Fibroblast of lung (primary cell): ENCODE results near the gene PIN1. TPM values are rescaled to one million over a fixed set of nuclear protein-coding genes. Genes with fewer than 3 reads are reported as not detected.
A peak's percentile ranks its signal among the peaks of the same experiment; 100 is the strongest.

Experiments
- DNase-seq, 2 donors: peaks; one replicate each; pipeline versions ENCODE4 v3.0.0 to v3.0.0-alpha.2; 2010; ENCODE audit warnings: low read depth in 2 of 2
- H2AFZ ChIP-seq: 2 replicates; pipeline ENCODE4 v1.5.1; 2012; ENCODE audit warnings: low read length, control low read depth, inconsistent platforms
- H3K27ac ChIP-seq: 2 replicates; pipeline ENCODE4 v1.5.1; 2011; ENCODE audit warnings: low read length, control low read depth; ENCODE audit not compliant: insufficient read depth
- H3K27me3 ChIP-seq: 2 replicates; pipeline ENCODE4 v1.5.1; 2011; ENCODE audit warnings: mild to moderate bottlenecking, low read length; ENCODE audit not compliant: control insufficient read depth, insufficient read depth
- H3K36me3 ChIP-seq: 2 replicates; pipeline ENCODE4 v1.5.1; 2011; ENCODE audit warnings: low read length; ENCODE audit not compliant: control insufficient read depth, insufficient read depth
- H3K4me1 ChIP-seq: 2 replicates; pipeline ENCODE4 v1.5.1; 2011; ENCODE audit warnings: low read length; ENCODE audit not compliant: control insufficient read depth, insufficient read depth; ENCODE audit errors: extremely low read depth
- H3K4me2 ChIP-seq: 2 replicates; pipeline ENCODE4 v1.5.1; 2011; ENCODE audit warnings: low read length, control low read depth; ENCODE audit not compliant: insufficient read depth; ENCODE audit errors: extremely low read depth
- H3K4me3 ChIP-seq, 4 experiments: fragments of 200-600 bp in 1 of 4; sonication (generic) in 1 of 4; replicated peaks in 1 of 4; 2 replicates each; pipeline ENCODE4 v1.5.1; 2011 to 2016; ENCODE audit warnings: low read length in 4 of 4, low read depth in 3 of 4, mild to moderate bottlenecking in 3 of 4, control low read depth in 2 of 4, inconsistent platforms in 1 of 4, mixed read lengths in 1 of 4; ENCODE audit not compliant: insufficient read depth in 1 of 4; ENCODE audit errors: control extremely low read depth in 1 of 4
- H3K79me2 ChIP-seq: 2 replicates; pipeline ENCODE4 v1.5.1; 2012; ENCODE audit warnings: mild to moderate bottlenecking, low read length, inconsistent platforms; ENCODE audit not compliant: control insufficient read depth, insufficient read depth
- H3K9ac ChIP-seq: 2 replicates; pipeline ENCODE4 v1.5.1; 2011; ENCODE audit warnings: mild to moderate bottlenecking, low read length, control low read depth; ENCODE audit not compliant: insufficient read depth
- H3K9me3 ChIP-seq: 2 replicates; pipeline ENCODE4 v1.5.1; 2012; ENCODE audit warnings: low read depth, low read length; ENCODE audit not compliant: control insufficient read depth, insufficient read depth
- H4K20me1 ChIP-seq: 2 replicates; pipeline ENCODE4 v1.5.1; 2011; ENCODE audit warnings: low read length; ENCODE audit not compliant: control insufficient read depth, insufficient read depth; ENCODE audit errors: extremely low read depth
- CTCF ChIP-seq, 2 donors: IDR thresholded peaks in 1 of 2; conservative IDR thresholded peaks in 1 of 2; 1 replicate in 1 of 2; 2 replicates in 1 of 2; pipeline ENCODE4 v1.5.1; 2011 to 2012; ENCODE audit warnings: low read length in 2 of 2, control low read depth in 1 of 2, inconsistent platforms in 1 of 2, low read depth in 1 of 2, mild to moderate bottlenecking in 1 of 2
- EZH2 ChIP-seq: IDR thresholded peaks from 2 replicates; pipeline ENCODE4 v1.5.1; 2012; ENCODE audit warnings: low read length, control low read depth, mild to moderate bottlenecking; ENCODE audit errors: missing control alignments
- polyA plus RNA-seq, 2 donors: library from polyadenylated mRNA; depleted of rRNA in 1 of 2; stranded (reverse) in 1 of 2; unstranded in 1 of 2; fragments of >200 nt; gene quantifications; 2 replicates each; pipeline ENCODE4 v1.2.1, GENCODE V29; 2011 to 2012; ENCODE audit warnings: missing spikeins in 1 of 2
- total RNA-seq: library from RNA; depleted of rRNA; stranded (reverse); fragments of >200 nt; gene quantifications from 2 replicates; pipeline ENCODE4 v1.2.1, GENCODE V29; 2014

Gene PIN1
- total and polyA plus RNA-seq, 2 donors (not counting 1 experiment from before 2014, with no cell fraction given), result 33.4 to 98.8 TPM

- Histone ChIP-seq H3K4me1 (no peaks in the 10 kb centered on the region), H3K9ac (no peak overlapping the region), H2AFZ (no peak overlapping the region), H4K20me1 (no peaks in the 10 kb centered on the region), H3K27ac (no peak overlapping the region), H3K4me2 (no peak overlapping the region), H3K79me2 (no peaks in the 10 kb centered on the region), H3K4me3 (no peak overlapping the region), H3K9me3 (no peaks in the 10 kb centered on the region), H3K36me3 (no peaks in the 10 kb centered on the region), H3K27me3 (no peaks in the 10 kb centered on the region)
- DNase-seq, result no peak
- no peak for TF ChIP-seq EZH2
- TF ChIP-seq CTCF (conservative IDR thresholded peaks at IDR 0.05 in 1 of 2, IDR thresholded peaks at IDR 0.05 in 1 of 2; ENCODE audit: low read depth in 1 of 2, low read length in 2 of 2), result no peak
These were observed 40.0 kb downstream of the PIN1 start for GRCh38 chr19:9875031-9875627.

DNA sequence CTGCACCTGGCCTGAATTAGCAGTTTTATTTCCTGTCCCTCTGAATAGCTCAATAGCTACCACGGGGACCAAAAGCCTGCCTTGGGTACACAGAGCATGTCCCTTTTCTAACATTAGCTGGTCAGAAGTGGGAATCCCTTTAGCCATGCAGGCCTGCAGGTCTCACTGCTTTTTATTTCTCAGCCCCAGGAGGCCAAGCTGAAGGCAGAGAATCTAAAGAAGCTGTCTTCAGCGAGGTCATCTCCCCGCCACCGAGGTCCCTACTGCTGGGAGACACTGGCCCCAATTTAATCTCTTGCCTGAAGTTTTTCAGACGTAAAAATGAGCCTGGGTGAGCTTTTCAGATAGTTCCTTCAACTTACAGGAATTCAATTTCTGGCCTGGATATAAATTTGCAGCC is 40.7 kb downstream of the PIN1 start:
- Histone ChIP-seq H3K27ac (no peak overlapping the region), H3K36me3 (no peaks in the 10 kb centered on the region), H2AFZ (no peak overlapping the region), H3K79me2 (no peaks in the 10 kb centered on the region), H3K4me3 (no peak overlapping the region), H4K20me1 (no peaks in the 10 kb centered on the region), H3K4me2 (no peak overlapping the region), H3K4me1 (no peaks in the 10 kb centered on the region), H3K9me3 (no peaks in the 10 kb centered on the region), H3K27me3 (no peaks in the 10 kb centered on the region), H3K9ac (no peak overlapping the region)
- no peak for TF ChIP-seq CTCF (conservative IDR thresholded peaks at IDR 0.05 in 1 of 2, IDR thresholded peaks at IDR 0.05 in 1 of 2; ENCODE audit: low read depth in 1 of 2, low read length in 2 of 2)
- no peak for TF ChIP-seq EZH2
- no peak for DNase-seq

DNA sequence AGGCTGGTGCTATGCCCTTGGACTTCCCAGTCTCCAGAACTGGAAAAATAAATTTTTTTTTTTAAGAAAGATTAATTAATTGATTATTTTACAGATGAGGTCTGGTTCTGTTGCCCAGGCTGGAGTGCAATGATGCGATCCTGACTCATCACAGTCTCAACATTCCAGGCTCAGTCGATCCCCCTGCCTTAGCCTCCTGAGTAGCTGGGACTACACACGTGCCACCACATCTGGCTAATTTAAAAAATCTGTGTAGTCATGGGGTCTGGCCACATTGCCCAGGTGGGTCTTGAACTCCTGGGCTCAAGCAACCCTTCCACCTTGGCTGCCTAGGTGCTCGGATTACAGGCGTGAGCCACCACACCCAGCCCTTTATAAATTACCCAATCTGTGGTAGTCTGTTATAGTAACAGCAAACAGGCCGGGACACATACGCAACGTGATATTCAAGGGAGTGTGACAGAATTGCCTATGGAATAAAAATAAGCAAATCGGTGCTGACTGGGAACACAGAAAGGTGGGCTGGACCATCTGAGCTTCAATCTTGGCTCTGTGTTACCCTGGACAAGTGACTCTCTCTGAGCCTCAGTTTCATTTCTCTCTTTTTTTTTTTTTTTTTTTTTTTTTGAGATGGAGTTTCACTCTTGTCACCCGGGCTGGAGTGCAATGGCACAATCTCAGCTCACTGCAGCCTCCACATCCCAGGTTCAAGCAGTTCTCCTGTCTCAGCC is 42.8 kb downstream of the PIN1 start:
- Histone ChIP-seq H3K9ac (no peak overlapping the region), H4K20me1 (no peaks in the 10 kb centered on the region), H3K36me3 (no peaks in the 10 kb centered on the region), H3K4me3 (no peak overlapping the region), H3K4me1 (no peaks in the 10 kb centered on the region), H2AFZ (no peak overlapping the region), H3K27ac (no peak overlapping the region), H3K4me2 (no peak overlapping the region), H3K27me3 (no peaks in the 10 kb centered on the region), H3K9me3 (no peaks in the 10 kb centered on the region), H3K79me2 (no peaks in the 10 kb centered on the region)
- TF ChIP-seq EZH2, result no peak
- no peak for TF ChIP-seq CTCF (conservative IDR thresholded peaks at IDR 0.05 in 1 of 2, IDR thresholded peaks at IDR 0.05 in 1 of 2; ENCODE audit: low read depth in 1 of 2, low read length in 2 of 2)
- DNase-seq, result peak; percentile 30 to 59
